DOHH2 (cell line): Measurements from ENCODE around the gene HECW1.

Experiments
- H3F3A ChIP-seq: fragments of 200-600 bp; sonication (generic), shearing (Covaris generic); 2 replicates; pipeline ENCODE4 v1.6.0; 2016; ENCODE audit warnings: antibody characterized with exemption, mild to moderate bottlenecking; ENCODE audit not compliant: control insufficient read depth, insufficient read depth
- H3K27ac ChIP-seq: fragments of 200-600 bp; sonication (generic); 2 replicates; pipeline ENCODE4 v1.5.1; 2014; ENCODE audit warnings: low read depth, mild to moderate bottlenecking, low read length, moderate library complexity
- H3K27me3 ChIP-seq: fragments of 200-600 bp; sonication (generic); 2 replicates; pipeline ENCODE4 v1.6.1; 2014; ENCODE audit warnings: mild to moderate bottlenecking, low read length, mixed read lengths; ENCODE audit not compliant: control insufficient read depth
- H3K36me3 ChIP-seq: fragments of 200-600 bp; sonication (generic); 2 replicates; pipeline ENCODE4 v1.6.1; 2014; ENCODE audit warnings: mild to moderate bottlenecking, low read length, moderate library complexity, mixed read lengths; ENCODE audit not compliant: control insufficient read depth
- H3K4me1 ChIP-seq: fragments of 200-600 bp; sonication (generic); 2 replicates; pipeline ENCODE4 v1.6.1; 2014; ENCODE audit warnings: mild to moderate bottlenecking, low read length, mixed read lengths; ENCODE audit not compliant: control insufficient read depth
- H3K4me2 ChIP-seq: fragments of 200-600 bp; sonication (generic); 2 replicates; pipeline ENCODE4 v1.6.0; 2014; ENCODE audit warnings: mild to moderate bottlenecking, low read length, moderate library complexity
- H3K4me3 ChIP-seq: fragments of 200-600 bp; sonication (generic); 2 replicates; pipeline ENCODE4 v1.5.1; 2014; ENCODE audit warnings: mild to moderate bottlenecking, low read length, mixed read lengths
- H3K79me2 ChIP-seq: fragments of 200-600 bp; sonication (generic); 2 replicates; pipeline ENCODE4 v1.6.1; 2014; ENCODE audit warnings: mild to moderate bottlenecking, low read length, mixed read lengths; ENCODE audit not compliant: control insufficient read depth
- H3K9me2 ChIP-seq: fragments of 200-600 bp; sonication (generic); replicated peaks from 2 replicates; pipeline ENCODE4 v1.6.1; 2014; ENCODE audit warnings: mild to moderate bottlenecking, low read length, mixed read lengths; ENCODE audit not compliant: control insufficient read depth
- H3K9me3 ChIP-seq: fragments of 200-600 bp; sonication (generic); 2 replicates; pipeline ENCODE4 v1.6.1; 2014; ENCODE audit warnings: antibody characterized with exemption, low read length, mixed read lengths; ENCODE audit not compliant: control insufficient read depth, insufficient read depth
- H4K20me1 ChIP-seq: fragments of 200-600 bp; sonication (generic); 2 replicates; pipeline ENCODE4 v1.6.0; 2014; ENCODE audit warnings: low read depth, mild to moderate bottlenecking, antibody characterized with exemption, low read length, moderate library complexity; ENCODE audit not compliant: control insufficient read depth, insufficient read depth
- CTCF ChIP-seq: fragments of 200-600 bp; sonication (generic); IDR thresholded peaks from one replicate; pipeline ENCODE4 v1.5.1; 2014; ENCODE audit warnings: antibody characterized with exemption, mild to moderate bottlenecking, low read depth, low read length; ENCODE audit not compliant: poor library complexity, severe bottlenecking
- EZH2phosphoT487 ChIP-seq: fragments of 200-600 bp; sonication (generic); IDR thresholded peaks from 2 replicates; pipeline ENCODE4 v1.6.1; 2017; ENCODE audit warnings: borderline replicate concordance, mild to moderate bottlenecking, antibody characterized with exemption, low read length, moderate library complexity, mixed read lengths

Gene HECW1

DNA sequence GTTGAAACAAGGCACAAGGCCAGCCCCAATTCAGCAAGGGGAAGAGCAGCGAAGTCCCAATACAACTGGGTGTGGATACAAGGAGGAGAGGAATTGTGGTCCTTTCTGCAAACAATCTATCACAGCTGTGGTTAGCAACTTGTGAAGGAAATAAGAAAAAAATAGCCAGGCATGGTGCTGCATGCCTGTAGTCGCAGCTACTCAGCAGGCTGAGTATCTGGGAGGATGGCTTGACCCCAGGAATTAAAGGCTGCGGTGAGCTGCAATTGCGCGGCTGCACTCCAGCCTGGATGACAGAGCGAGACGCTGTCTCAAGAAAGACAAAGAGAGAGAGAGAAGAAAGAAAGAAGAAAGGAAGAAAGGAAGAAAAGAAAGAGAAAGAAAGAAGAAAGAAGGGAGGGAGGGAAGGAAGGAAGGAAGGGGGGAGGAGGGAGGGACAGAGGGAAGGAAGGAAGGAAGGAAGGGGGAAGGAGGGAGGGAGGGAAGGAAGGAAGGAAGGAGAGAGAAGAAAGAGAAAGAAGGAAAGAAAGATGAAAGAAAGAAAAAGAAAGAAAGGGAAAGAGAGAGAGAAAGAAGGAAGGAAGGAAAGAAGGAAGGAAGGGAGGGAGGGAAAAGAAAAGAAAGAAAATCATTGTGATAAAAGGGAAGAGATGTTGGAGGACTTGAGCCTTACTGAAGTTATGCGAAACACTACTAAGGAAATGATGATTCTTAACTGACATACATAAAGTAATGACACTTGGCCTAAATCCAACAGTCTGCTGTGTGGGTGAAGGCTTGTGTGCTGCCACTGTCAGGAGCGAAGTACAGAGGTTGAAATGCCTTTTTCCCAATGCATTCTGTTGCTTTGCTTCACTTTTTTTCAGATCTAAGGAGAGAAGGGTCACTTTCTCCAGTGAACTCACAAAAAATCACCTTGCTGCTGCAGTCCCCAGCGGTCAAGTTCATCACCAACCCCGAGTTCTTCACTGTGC is 353.4 kb downstream of the HECW1 start:
- Histone ChIP-seq H3K9me2 (no peaks in the 10 kb centered on the region), H4K20me1 (no peaks in the 10 kb centered on the region), H3K4me3 (no peak overlapping the region), H3K79me2 (no peaks in the 10 kb centered on the region), H3F3A (no peaks in the 10 kb centered on the region), H3K4me1 (no peaks in the 10 kb centered on the region), H3K36me3 (no peaks in the 10 kb centered on the region), H3K4me2 (no peak overlapping the region), H3K27me3 (peaks cover 23% of the 10 kb centered on the region), H3K27ac (no peak overlapping the region), H3K9me3 (no peaks in the 10 kb centered on the region)
- TF ChIP-seq CTCF (no peak), EZH2phosphoT487 (no peak)

DNA sequence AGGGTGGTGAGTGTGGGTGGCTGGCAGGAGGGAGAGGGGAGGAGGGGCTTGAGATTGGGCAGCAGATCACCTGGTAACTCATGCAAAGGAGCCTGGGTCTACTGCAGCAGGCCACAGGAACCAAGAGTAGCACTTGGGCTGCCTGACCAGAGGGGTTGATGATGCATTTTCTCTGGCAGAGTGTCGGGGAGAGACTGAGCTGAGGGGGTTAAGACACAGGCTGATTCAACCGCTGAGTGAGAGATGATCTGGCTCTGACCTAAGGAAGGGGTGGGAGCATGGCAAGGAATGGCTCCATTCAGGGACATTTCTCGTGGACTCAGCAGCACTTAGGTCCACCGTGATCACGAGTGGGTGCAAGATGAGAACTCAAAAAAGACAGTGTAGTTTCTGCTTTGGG is 355.0 kb downstream of the HECW1 start:
- Histone ChIP-seq H3K4me1 (no peaks in the 10 kb centered on the region), H3F3A (no peaks in the 10 kb centered on the region), H3K4me2 (no peak overlapping the region), H3K27ac (no peak overlapping the region), H3K9me3 (no peaks in the 10 kb centered on the region), H3K4me3 (no peak overlapping the region), H3K79me2 (no peaks in the 10 kb centered on the region), H4K20me1 (no peaks in the 10 kb centered on the region), H3K36me3 (no peaks in the 10 kb centered on the region), H3K9me2 (no peaks in the 10 kb centered on the region), H3K27me3 (peaks cover 15% of the 10 kb centered on the region)
- TF ChIP-seq EZH2phosphoT487 (no peak), CTCF (no peak)

DNA sequence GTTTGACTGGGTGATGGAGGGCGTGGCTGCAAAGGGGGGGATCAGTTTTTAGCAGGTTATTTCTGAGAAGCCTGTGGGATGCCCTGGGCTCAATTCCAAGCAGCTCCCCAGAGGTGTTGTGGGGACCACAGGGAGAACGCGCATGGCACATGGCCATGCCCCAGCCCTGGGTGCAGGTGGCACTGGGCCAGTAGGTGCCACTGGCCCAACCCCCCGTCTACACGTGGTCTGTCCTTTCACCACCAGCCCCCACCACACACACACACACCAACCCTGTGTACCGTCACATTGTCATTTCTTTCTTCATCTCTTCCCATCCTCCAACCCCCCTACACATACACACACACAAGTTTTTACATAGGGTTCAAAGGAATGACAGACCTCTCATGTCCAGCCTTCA is 355.4 kb downstream of the HECW1 start:
- H4K20me1 ChIP-seq = no peaks in the 10 kb centered on the region
- no peaks in the 10 kb centered on the region for H3K9me2 ChIP-seq
- H3K4me2 ChIP-seq = no peak overlapping the region
- H3K4me1 ChIP-seq = no peaks in the 10 kb centered on the region
- no peak for TF ChIP-seq EZH2phosphoT487
- no peak for TF ChIP-seq CTCF
- no peaks in the 10 kb centered on the region for H3F3A ChIP-seq
- H3K27me3 ChIP-seq = peaks cover 13% of the 10 kb centered on the region
- no peaks in the 10 kb centered on the region for H3K36me3 ChIP-seq
- H3K4me3 ChIP-seq = no peak overlapping the region
- no peak overlapping the region for H3K27ac ChIP-seq
- H3K9me3 ChIP-seq = no peaks in the 10 kb centered on the region
- H3K79me2 ChIP-seq = no peaks in the 10 kb centered on the region
